HG03159 (cell line): ENCODE data around the gene OSBPL3.

ENCODE experiments used
- ATAC-seq: cut with Tn5 transposase; IDR thresholded peaks from one replicate; pipeline ENCODE4 v1.9.1; 2021; ENCODE audit warnings: mild to moderate bottlenecking, moderate library complexity; ENCODE audit not compliant: unreplicated experiment

OSBPL3 gene

GRCh38 chr7:24868741-24869140 is 111.2 kb downstream of the OSBPL3 start:
- no peak for ATAC-seq

GRCh38 chr7:24866004-24866615 is 113.9 kb downstream of the OSBPL3 start:
- ATAC-seq, result no peak

GRCh38 chr7:24864214-24864817 is 115.7 kb downstream of the OSBPL3 start:
- ATAC-seq, result no peak

- ATAC-seq, result no peak
These were observed 116.4 kb downstream of the OSBPL3 start for GRCh38 chr7:24863626-24864025.

- no peak for ATAC-seq
These were observed 117.5 kb downstream of the OSBPL3 start for GRCh38 chr7:24862461-24862860.

- ATAC-seq, result no peak
These were observed 118.6 kb downstream of the OSBPL3 start for GRCh38 chr7:24861336-24861735.

- no peak for ATAC-seq
These were observed 119.4 kb downstream of the OSBPL3 start for GRCh38 chr7:24860611-24861010.

- ATAC-seq, result no peak
These were observed 121.6 kb downstream of the OSBPL3 start for GRCh38 chr7:24858108-24858977.

GRCh38 chr7:24857623-24858022 is 122.4 kb downstream of the OSBPL3 start:
- no peak for ATAC-seq

GRCh38 chr7:24854866-24855265 is 125.1 kb downstream of the OSBPL3 start:
- no peak for ATAC-seq

- ATAC-seq, result no peak
These were observed 128.2 kb downstream of the OSBPL3 start for GRCh38 chr7:24851786-24852185.

- ATAC-seq, result no peak
These were observed 131.1 kb downstream of the OSBPL3 start for GRCh38 chr7:24848878-24849277.

- ATAC-seq, result no peak
These were observed 132.2 kb downstream of the OSBPL3 start for GRCh38 chr7:24847754-24848153.

GRCh38 chr7:24843821-24844434 is 136.1 kb downstream of the OSBPL3 start:
- ATAC-seq, result no peak

GRCh38 chr7:24842449-24843241 is 137.3 kb downstream of the OSBPL3 start:
- ATAC-seq, result peak; percentile 52

- ATAC-seq, result peak; percentile 7
These were observed 137.9 kb downstream of the OSBPL3 start for GRCh38 chr7:24842029-24842428.

- no peak for ATAC-seq
These were observed 139.4 kb downstream of the OSBPL3 start for GRCh38 chr7:24840563-24840962.

- ATAC-seq, result peak; percentile 72
These were observed 143.9 kb downstream of the OSBPL3 start for GRCh38 chr7:24836084-24836483.

GRCh38 chr7:24835643-24836042 is 144.3 kb downstream of the OSBPL3 start:
- peak; percentile 12 for ATAC-seq

GRCh38 chr7:24834128-24834798 is 145.7 kb downstream of the OSBPL3 start:
- ATAC-seq, result no peak
